ENCODE data around the gene MYCBP2. TPM values are rescaled to one million over a fixed set of nuclear protein-coding genes. Genes with fewer than 3 reads are reported as not detected.
"Not testable (repeated sequence)": the region's sequence is repeated elsewhere in the genome, so short reads cannot be mapped to it uniquely, and the experiment has no call there.

MYCBP2 gene
- total and polyA plus RNA-seq, 3 donors from 2014 or later, result 69.8 to 195 (median 188) TPM

- WGBS, 2 donors, result 59 to 64% methylated on average over 4 of the region's 4 CpGs
- Histone ChIP-seq H3K4me3 (no peak overlapping the region), H3K9me3 (no peaks in the 10 kb centered on the region), H3K4me1 (peaks cover 7% of the 10 kb centered on the region), H3K27me3 (no peaks in the 10 kb centered on the region), H3K36me3 (ENCODE audit: low read depth, missing control alignments) (no peaks in the 10 kb centered on the region), H3K27ac (peak overlapping the region in 1 of 2 donors; percentile 55)
- intact Hi-C loops (cut with DNase I; ENCODE audit: low total_unique reads), result no loop called here
- no peak for TF ChIP-seq CTCF (IDR thresholded peaks at IDR 0.05)
- TF ChIP-seq POLR2A (IDR thresholded peaks at IDR 0.05), result no peak
- no peak for DNase-seq
Observed at GRCh38 chr13:77316430-77316829, 10.5 kb downstream of the MYCBP2 start.

DNA sequence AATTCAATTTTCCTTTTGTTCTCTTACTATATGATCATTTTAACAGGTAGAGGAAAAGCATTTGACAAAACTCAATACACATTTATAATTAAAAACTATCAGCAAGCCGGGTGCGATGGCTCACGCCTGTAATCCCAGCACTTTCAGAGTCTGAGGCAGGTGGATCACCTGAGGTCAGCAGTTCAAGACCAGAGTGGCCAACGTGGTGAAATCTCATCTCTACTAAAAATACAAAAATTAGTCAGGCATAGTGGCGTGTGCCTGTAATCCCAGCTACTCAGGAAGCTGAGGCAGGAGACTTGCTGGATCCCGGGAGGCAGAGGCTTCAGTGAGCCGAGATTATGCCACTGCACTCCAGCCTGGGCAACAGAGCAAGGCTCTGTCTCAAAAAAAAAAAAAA, 11.4 kb downstream of the MYCBP2 start:
- H3K27ac ChIP-seq; intact Hi-C loops (cut with DNase I; ENCODE audit: low total_unique reads): not testable (repeated sequence)

GRCh38 chr13:77313923-77314322, 13.0 kb downstream of the MYCBP2 start:
- intact Hi-C loops (cut with DNase I; ENCODE audit: low total_unique reads), result no loop called here
- Histone ChIP-seq H3K4me3 (no peak overlapping the region), H3K27me3 (no peaks in the 10 kb centered on the region), H3K27ac (no peak overlapping the region), H3K36me3 (ENCODE audit: low read depth, missing control alignments) (no peaks in the 10 kb centered on the region), H3K4me1 (peaks cover 21% of the 10 kb centered on the region), H3K9me3 (no peaks in the 10 kb centered on the region)
- WGBS, 2 donors, result 86 to 93% methylated on average over 3 of the region's 3 CpGs
- no peak for DNase-seq
- TF ChIP-seq CTCF (IDR thresholded peaks at IDR 0.05) (no peak), POLR2A (IDR thresholded peaks at IDR 0.05) (no peak)

More for the DNA sequence above, 11.4 kb downstream of the MYCBP2 start:
- not testable (repeated sequence) for DNase-seq; H3K36me3 ChIP-seq (ENCODE audit: low read depth, missing control alignments); H3K9me3 ChIP-seq; H3K27me3 ChIP-seq; H3K4me3 ChIP-seq
- H3K4me1 ChIP-seq, result peaks cover 10% of the 10 kb centered on the region
- 93 to 94% methylated on average over 7 of the region's 7 CpGs for WGBS, 2 donors

- DNase-seq, result no peak
Observed at GRCh38 chr13:77312311-77312710, 14.6 kb downstream of the MYCBP2 start.

GRCh38 chr13:77310579-77311279, 16.2 kb downstream of the MYCBP2 start:
- Histone ChIP-seq H3K4me3 (no peak overlapping the region), H3K36me3 (ENCODE audit: low read depth, missing control alignments) (no peaks in the 10 kb centered on the region), H3K9me3 (no peaks in the 10 kb centered on the region), H3K27me3 (no peaks in the 10 kb centered on the region), H3K4me1 (peaks cover 37% of the 10 kb centered on the region), H3K27ac (peak overlapping the region; percentile 2 to 83)
- TF ChIP-seq POLR2A (IDR thresholded peaks at IDR 0.05), result no peak
- TF ChIP-seq CTCF (IDR thresholded peaks at IDR 0.05), result no peak
- no peak for DNase-seq
- intact Hi-C loops (cut with DNase I; ENCODE audit: low total_unique reads), result no loop called here
- WGBS, 2 donors, result 50 to 54% methylated on average over 3 of the region's 3 CpGs

More at GRCh38 chr13:77312311-77312710, 14.6 kb downstream of the MYCBP2 start:
- intact Hi-C loops (cut with DNase I; ENCODE audit: low total_unique reads), result no loop called here
- WGBS, 2 donors, result 69 to 83% methylated on average over 1 of the region's 1 CpG
- no peak overlapping the region for H3K4me3 ChIP-seq
- H3K36me3 ChIP-seq (ENCODE audit: low read depth, missing control alignments), result no peaks in the 10 kb centered on the region
- H3K9me3 ChIP-seq, result no peaks in the 10 kb centered on the region
- H3K27me3 ChIP-seq, result no peaks in the 10 kb centered on the region
- H3K4me1 ChIP-seq, result peaks cover 30% of the 10 kb centered on the region
- TF ChIP-seq CTCF (IDR thresholded peaks at IDR 0.05) (no peak), POLR2A (IDR thresholded peaks at IDR 0.05) (no peak)
- H3K27ac ChIP-seq, result no peak overlapping the region
